GM19468 (cell line): Measurements from ENCODE around the gene FLNB.

ENCODE experiments used
- ATAC-seq: cut with Tn5 transposase; IDR thresholded peaks from one replicate; pipeline ENCODE4 v1.9.1; 2021; ENCODE audit warnings: mild to moderate bottlenecking, moderate library complexity, moderate number of reproducible peaks; ENCODE audit not compliant: unreplicated experiment; ENCODE audit errors: extremely low read depth

The FLNB gene

DNA sequence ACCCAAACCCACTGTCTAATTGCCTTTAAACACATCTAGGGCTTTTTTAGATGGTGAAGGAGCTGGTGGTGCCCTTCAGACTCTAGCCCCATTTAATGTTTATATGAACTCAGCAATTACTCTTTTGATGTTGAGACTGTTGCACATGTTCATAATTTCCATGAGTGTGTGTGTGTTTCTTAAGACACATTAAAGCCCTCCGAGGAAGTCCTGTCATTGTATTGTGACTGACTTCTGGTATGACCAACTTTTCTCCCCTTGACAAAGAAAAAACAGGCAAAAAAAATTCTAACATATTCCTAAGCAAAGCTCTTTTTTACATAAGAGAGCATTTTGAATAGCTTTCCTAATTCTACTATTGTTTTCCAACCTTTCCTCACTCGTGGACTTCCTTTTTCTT is 91.6 kb downstream of the FLNB start:
- no peak for ATAC-seq

DNA sequence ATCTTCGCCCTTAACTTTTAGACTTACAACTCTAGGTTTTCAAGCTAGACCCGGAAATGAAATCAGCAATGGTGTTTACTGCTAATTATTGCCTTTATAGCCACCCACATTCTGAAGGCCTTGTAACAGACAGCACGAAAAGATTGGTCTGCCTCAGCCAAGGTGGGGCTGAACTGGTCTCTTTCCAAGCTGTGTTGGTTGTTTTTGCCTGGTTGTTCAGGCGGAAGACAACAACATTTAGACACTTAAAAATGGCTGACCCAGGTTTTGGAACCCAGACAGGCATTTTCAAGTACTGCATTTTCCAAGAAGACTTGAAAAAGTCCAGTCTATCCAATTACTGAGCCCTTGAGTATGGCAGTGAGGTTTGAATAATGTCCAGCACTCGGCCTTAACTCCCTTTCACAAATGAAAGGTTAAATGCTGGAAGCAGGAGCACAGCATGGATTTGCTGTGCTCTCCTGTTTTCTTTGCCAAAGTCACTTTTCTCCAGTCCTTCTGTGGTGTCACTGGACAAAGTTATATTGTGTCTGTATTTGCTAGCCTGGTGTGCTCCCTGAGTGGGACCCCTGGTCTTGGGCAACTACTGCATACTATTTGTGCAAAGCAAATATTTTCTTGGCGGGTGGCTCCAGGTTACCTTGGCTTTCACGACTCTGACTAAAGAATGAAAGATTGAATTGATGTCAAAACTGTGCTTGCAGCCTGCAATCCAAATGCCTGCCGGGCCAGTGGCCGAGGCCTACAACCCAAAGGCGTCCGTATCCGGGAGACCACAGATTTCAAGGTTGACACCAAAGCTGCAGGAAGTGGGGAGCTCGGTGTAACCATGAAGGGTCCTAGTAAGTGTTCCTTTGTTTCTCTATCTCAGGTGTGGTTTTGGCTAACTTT is 93.5 kb downstream of the FLNB start:
- ATAC-seq = no peak

GRCh38 chr3:58102390-58102750 is 94.1 kb downstream of the FLNB start:
- ATAC-seq = no peak

GRCh38 chr3:58102976-58103451 is 94.8 kb downstream of the FLNB start:
- no peak for ATAC-seq

DNA sequence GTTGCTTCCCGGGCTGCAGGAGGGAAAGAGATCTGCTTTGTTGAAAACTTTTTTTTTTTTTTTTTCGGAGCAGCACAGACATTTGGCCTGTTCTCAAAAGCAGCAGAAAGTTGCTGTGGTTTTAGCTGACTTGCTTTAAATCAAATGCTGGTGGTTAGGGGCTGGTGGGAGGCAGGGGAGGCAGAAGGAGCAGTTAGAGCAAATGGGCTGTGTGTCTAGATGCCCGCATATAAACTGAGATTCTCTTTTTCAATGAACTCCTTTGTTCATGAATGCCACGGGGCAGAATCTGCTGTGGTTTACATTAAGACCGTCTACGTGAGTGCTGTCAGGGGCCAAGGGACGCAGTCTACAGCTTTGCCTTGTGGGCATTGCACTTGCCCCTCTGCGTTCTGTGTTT is 95.9 kb downstream of the FLNB start:
- no peak for ATAC-seq

DNA sequence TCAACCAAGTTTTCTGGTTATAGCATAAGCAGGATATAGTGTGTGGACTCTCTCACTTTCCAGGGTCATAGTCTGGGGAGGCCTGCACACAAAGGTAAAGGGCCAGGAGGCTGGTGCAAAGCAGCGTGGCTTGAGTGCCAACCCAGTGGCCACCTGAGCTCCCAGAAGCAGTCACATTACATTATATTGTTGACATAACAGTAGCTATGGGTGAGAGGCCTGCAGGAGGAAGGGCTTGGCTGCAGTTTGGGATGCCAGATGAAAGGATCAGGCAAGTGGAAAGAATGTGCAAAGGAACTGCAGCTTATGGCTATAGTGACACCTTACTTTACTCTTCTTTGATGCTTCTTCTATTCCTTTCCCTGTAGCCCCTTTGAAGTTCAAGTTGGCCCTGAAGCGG is 96.5 kb downstream of the FLNB start:
- no peak for ATAC-seq

DNA sequence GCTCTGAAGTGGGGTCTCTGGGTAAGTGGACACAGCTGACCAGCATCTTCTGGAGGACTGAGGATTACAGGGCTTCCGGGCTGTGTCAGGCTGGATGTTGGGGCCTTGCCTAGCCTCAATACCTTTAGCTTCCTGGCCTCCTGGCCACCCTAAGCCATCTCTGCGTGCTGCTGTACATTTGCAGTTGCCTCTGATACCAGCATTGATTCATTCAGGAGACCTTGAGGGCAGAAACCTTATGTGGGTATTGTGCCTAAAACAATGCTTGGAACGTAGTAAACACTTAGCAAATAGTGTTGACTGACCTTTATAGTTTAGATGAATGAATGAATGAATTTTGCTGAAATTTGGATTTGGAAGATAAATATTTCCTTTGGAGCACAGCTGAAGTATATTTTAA is 97.0 kb downstream of the FLNB start:
- ATAC-seq = no peak

DNA sequence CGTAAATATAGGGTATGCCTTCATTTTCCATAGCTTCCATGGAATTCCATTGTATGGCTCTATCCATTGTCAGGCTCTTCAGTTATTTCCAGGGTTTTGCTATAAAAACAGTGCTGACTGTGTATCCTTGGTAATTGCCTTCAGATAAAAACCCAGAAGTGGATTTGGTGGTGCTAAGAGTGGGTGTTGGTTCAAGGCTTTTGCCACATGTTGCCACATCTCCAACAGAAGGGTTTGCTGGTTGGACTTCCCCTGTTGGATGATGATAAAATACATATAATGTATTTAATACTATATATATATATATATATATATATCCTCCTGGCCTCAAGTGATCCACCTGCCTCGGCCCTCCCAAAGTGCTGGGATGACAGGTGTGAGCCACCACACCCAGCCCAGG is 97.8 kb downstream of the FLNB start:
- ATAC-seq = no peak

GRCh38 chr3:58106640-58107039 is 98.4 kb downstream of the FLNB start:
- no peak for ATAC-seq

GRCh38 chr3:58107597-58107996 is 99.4 kb downstream of the FLNB start:
- no peak for ATAC-seq

DNA sequence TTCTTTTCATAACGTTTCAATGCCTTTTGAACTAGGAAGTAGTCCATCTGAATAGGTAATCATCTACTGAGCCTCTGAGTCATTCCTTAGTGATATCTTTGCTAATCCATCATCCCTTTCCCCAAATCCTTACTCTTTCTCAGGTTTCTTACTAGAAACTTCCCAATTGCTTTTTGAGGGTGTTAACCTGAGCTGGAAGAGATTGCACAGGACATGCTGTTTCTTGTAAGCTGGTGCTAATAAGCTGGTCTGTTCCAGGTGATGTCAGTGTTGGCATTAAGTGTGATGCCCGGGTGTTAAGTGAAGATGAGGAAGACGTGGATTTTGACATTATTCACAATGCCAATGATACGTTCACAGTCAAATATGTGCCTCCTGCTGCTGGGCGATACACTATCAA is 101.5 kb downstream of the FLNB start:
- no peak for ATAC-seq

- no peak for ATAC-seq
Measured at GRCh38 chr3:58111513-58112184, 103.4 kb downstream of the FLNB start.

DNA sequence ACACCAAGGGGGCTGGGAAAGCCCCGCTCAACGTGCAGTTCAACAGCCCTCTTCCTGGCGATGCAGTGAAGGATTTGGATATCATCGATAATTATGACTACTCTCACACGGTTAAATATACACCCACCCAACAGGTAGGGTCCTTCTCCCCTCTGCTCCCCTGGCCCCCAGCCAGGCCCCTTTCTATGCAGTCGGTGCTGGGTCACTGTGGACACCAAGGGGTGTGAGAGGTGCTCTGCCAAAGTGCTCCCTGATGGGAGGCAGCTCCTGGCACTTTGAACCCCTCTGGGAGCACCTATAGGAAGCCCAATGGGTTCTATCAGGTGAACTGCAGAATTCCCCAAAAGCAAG is 103.9 kb downstream of the FLNB start:
- no peak for ATAC-seq

- no peak for ATAC-seq
Measured at GRCh38 chr3:58115175-58115574, 107.0 kb downstream of the FLNB start.

DNA sequence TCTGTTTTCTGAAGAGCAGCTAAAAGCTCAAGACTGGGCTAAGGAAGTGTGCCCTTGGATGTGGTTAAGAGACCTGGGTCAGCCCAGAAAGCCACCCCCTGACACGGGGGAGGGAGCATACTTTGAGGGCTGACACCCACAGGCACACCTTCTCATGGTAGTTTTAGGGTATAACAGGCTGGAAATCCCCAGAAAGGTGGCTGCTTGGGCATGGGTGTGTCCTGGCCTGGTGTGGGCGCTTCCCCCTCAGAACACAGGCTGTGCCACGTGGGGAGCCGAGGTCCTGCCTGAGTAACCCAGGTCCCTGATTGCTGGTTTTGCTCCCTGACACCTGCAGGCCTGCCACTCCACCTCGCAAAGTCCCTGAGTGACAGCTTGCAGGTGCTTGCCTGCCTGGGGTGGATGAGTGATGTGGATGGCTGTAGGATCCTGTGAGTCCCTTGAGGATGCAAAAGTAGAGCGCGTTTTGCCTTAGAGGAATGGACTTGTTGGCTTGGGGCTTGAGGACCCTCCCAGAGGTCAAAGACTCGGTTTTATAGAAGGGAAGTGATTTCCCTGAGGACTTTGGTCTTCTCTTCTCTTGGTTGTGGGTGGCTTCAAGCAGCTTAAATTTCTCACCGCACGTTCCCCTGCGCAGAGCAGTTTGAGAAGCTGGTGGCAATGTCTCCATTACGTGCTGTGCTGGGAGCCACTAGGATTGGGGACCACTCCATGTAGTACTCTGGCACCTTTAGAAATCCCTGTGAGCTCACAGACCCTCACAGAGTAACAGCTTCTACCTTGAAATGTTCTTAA is 108.1 kb downstream of the FLNB start:
- peak; percentile 62 for ATAC-seq

- no peak for ATAC-seq
Measured at GRCh38 chr3:58116985-58117384, 108.8 kb downstream of the FLNB start.

GRCh38 chr3:58117561-58118181 is 109.4 kb downstream of the FLNB start:
- no peak for ATAC-seq

DNA sequence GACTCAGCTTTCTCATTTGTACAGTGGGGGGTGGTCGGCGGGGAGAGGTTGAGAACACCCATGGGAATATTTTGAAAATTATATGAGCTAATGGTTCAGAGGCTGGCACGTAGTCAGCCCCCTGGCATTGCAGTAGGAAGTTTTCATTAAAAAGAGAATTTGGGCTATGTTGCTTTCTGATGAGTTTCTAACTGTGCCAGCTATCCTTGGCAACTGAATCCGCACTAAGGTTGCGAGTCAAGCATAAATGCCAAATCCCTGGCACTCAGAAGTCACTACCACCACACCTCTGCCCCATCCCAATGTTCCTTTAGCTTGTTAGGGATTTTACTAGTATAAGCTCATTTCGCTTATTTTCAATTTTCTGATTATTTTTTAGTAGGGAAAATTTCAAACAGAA is 111.0 kb downstream of the FLNB start:
- no peak for ATAC-seq

GRCh38 chr3:58120075-58120812 is 112.0 kb downstream of the FLNB start:
- no peak for ATAC-seq

DNA sequence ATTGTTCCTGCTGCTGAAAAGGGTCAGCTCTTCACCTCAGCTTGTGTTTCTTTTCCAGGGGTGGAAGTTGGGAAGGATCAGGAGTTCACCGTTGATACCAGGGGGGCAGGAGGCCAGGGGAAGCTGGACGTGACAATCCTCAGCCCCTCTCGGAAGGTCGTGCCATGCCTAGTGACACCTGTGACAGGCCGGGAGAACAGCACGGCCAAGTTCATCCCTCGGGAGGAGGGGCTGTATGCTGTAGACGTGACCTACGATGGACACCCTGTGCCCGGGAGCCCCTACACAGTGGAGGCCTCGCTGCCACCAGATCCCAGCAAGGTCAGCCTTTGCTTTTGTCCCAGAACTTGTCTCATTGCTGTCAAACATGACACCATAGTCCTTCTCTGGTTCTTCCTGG is 113.0 kb downstream of the FLNB start:
- ATAC-seq = no peak
